Measurements from ENCODE around the gene KRTAP4-6. TPM values are rescaled to one million over a fixed set of nuclear protein-coding genes. Genes with fewer than 3 reads are reported as not detected.
"Not testable (repeated sequence)": the region's sequence is repeated elsewhere in the genome, so short reads cannot be mapped to it uniquely, and the experiment has no call there.

KRTAP4-6 gene
- total and polyA plus RNA-seq, 8 donors = not detected

DNA sequence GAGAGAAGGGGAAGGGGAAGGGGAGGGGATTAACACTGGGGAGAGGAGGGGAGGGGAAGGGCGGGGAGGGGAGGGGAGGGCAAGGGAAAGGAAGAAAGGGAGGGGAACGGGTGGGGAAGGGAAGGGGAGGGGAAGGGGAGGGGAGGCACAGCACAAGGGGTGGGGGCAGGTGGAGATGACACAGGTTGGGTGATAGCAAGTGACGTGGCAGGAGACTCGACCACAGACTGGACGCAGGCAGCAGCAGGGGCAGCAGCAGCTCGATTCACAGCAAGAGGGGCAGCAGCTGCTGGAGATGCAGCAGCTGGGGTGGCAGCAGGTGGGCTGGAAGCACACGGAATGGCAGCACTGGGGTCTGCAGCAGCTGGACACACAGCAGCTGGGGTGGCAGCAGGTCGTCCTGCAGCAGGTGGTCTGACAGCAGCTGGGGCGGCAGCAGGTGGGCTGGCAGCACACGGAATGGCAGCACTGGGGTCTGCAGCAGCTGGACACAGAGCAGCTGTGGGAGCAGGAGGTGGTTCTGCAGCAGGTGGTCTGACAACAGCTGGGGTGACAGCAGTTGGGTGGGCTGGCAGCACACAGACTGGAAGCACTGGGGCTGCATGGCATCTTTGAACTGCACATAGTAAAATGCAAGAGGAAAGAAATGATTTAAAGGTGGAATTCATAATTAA lies 38.6 kb downstream of the KRTAP4-6 start, which contains the start of gene KRTAP4-16:
Gene KRTAP4-16 (minus strand): TSS at position 624 of the 674 bp plus-strand sequence. CDS start 0 bp downstream, at position 624.
- Histone ChIP-seq H3K9me3 (no peaks in the 10 kb centered on the region), H3K4me3 (no peak within 1 kb of the TSS), H3K27ac (no peak within 1 kb of the TSS), H3K27me3 (no peaks in the 10 kb centered on the region), H3K4me1 (no peaks in the 10 kb centered on the region), H3K36me3 (no peaks in the 10 kb centered on the region)
- 37 to 44% methylated on average over 8 to 9 of the region's 10 CpGs for WGBS, 2 donors
- TF ChIP-seq, protein P1, sequence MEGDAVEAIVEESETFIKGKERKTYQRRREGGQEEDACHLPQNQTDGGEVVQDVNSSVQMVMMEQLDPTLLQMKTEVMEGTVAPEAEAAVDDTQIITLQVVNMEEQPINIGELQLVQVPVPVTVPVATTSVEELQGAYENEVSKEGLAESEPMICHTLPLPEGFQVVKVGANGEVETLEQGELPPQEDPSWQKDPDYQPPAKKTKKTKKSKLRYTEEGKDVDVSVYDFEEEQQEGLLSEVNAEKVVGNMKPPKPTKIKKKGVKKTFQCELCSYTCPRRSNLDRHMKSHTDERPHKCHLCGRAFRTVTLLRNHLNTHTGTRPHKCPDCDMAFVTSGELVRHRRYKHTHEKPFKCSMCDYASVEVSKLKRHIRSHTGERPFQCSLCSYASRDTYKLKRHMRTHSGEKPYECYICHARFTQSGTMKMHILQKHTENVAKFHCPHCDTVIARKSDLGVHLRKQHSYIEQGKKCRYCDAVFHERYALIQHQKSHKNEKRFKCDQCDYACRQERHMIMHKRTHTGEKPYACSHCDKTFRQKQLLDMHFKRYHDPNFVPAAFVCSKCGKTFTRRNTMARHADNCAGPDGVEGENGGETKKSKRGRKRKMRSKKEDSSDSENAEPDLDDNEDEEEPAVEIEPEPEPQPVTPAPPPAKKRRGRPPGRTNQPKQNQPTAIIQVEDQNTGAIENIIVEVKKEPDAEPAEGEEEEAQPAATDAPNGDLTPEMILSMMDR (IDR thresholded peaks at IDR 0.05) = no peak
- intact Hi-C loops (cut with DNase I) = no loop called here
- FAIRE-seq (no peak), ATAC-seq (no peak), DNase-seq (no peak)

DNA sequence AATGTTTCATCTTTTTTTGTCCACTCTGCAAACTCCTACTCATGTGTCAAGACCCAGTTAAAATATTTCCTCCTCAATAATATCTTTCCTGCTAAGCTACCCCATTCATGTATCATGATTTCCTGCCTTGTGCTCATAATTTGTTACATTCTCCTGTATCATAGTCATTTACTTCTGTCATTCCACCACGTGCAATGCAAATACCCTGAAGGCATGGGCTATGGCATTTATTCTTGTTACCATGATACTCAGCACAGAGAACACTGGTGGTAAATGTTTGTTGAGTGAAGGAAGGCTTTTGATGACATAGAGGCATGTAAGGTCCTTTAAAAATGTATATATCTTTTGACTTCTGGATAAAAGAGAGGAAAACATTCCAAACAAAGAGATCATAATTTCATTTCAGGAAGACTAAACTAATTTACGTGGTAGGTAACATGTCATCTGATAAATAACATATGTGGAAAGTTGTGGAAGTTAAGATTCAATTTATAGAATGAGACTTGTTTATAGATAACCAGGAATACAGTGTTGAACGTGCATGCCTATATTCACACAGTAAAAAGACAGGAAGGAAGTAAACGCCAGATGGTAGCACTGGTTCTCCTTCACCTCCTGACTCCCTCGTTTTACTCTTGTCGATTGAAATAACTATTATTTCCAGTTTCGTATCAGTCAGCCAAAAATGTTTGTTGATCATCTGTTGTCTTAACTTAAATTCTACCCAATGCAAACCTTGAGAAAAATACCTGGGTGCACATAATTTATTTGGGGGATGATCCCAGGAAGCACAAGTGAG lies 40.5 kb downstream of the KRTAP4-6 start:
- not testable (repeated sequence) for H3K27ac ChIP-seq, ATAC-seq
- WGBS, 2 donors = 45 to 50% methylated on average over 7 of the region's 7 CpGs

DNA sequence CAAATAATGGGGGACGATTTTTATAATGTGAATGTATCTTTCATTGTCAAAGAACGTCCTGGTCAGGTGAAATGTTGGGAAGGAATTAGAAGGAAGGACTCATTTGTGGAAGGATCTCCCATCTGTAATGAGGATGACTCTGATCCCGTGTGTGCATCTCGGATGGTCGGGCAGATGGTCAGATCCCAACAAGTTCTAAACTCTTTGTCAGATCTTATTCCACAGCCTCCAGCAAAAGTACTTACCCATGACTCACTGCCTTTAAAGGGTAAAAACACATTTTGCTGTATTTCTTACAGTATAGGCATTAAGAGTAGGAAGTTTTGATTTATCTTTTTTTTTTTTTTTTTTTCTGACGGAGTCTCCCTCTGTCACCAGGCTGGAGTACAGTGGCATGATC lies 41.9 kb downstream of the KRTAP4-6 start:
- Histone ChIP-seq H3K4me1 (no peaks in the 10 kb centered on the region), H3K9me3 (no peaks in the 10 kb centered on the region), H3K27ac (no peak overlapping the region), H3K27me3 (no peaks in the 10 kb centered on the region), H3K4me3 (no peak overlapping the region), H3K36me3 (no peaks in the 10 kb centered on the region)
- FAIRE-seq (no peak), ATAC-seq (no peak), DNase-seq (no peak)
- 54 to 56% methylated on average over 6 of the region's 6 CpGs for WGBS, 2 donors
- intact Hi-C loops (cut with DNase I) = no loop called here
- TF ChIP-seq, protein P1 (IDR thresholded peaks at IDR 0.05) = no peak

More for the DNA sequence above, 40.5 kb downstream of the KRTAP4-6 start:
- DNase-seq; H3K36me3 ChIP-seq; H3K9me3 ChIP-seq; FAIRE-seq; H3K27me3 ChIP-seq; intact Hi-C loops (cut with DNase I); H3K4me3 ChIP-seq; H3K4me1 ChIP-seq: not testable (repeated sequence)

DNA sequence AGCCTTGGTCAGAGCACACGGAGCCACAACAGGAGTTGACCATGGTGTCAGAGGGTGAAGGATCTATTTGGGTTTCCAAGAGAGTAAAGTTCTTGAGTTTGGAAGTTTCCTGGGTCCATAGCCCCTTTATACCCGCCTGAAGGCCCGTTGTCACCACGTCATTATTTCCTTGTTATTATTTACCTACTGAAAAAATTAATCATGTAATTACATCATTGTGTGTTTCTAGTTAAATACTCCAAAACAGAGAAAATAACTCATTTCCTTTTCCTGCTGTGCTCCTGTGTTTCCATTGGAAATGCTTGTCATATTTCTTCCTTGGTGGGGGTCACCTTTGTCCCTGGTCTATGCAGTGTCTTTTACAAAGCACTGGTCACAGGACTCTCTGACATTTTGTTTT lies 42.3 kb downstream of the KRTAP4-6 start, which contains the start of gene KRTAP4-8:
Gene KRTAP4-8 (minus strand): TSS at position 101 of the 400 bp plus-strand sequence. CDS start 58 bp downstream, at position 43.
- Histone ChIP-seq H3K36me3 (no peaks in the 10 kb centered on the region), H3K9me3 (no peaks in the 10 kb centered on the region), H3K27ac (no peak within 1 kb of the TSS), H3K4me3 (no peak within 1 kb of the TSS), H3K27me3 (no peaks in the 10 kb centered on the region), H3K4me1 (no peaks in the 10 kb centered on the region)
- WGBS, 2 donors = 24 to 28% methylated on average over 4 of the region's 4 CpGs
- no peak for ATAC-seq
- no peak for DNase-seq
- FAIRE-seq = no peak
- intact Hi-C loops (cut with DNase I) = no loop called here
- TF ChIP-seq, protein P1 (IDR thresholded peaks at IDR 0.05) = no peak

DNA sequence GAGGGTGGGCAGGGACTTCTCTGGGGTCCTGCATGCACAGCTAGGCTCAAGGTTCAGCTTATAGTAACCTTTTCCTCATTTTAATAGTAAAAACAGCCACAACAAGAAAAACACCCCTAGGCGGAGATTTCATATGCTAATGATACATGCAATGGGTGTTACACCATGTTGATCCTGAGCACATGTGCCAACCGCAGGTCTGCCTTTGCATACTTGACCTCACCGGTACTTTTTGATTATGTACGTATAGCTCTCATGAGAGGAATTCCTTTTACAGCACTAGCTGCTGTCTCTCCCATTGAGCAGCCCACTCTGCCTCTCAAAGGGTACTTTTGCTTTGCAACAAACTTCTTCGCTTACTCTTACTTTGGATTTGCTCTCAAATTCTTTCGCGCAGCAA lies 44.3 kb downstream of the KRTAP4-6 start:
- H3K36me3 ChIP-seq = no peaks in the 10 kb centered on the region
- TF ChIP-seq, protein P1 (IDR thresholded peaks at IDR 0.05) = no peak
- no peak overlapping the region for H3K27ac ChIP-seq
- no peak for DNase-seq
- no peak for FAIRE-seq
- no peaks in the 10 kb centered on the region for H3K9me3 ChIP-seq
- intact Hi-C loops (cut with DNase I) = no loop called here
- no peak overlapping the region for H3K4me3 ChIP-seq
- no peaks in the 10 kb centered on the region for H3K4me1 ChIP-seq
- ATAC-seq = no peak
- no peaks in the 10 kb centered on the region for H3K27me3 ChIP-seq
- WGBS, 2 donors = 72 to 81% methylated on average over 7 of the region's 7 CpGs

Other genes starting within 250 kb of the KRTAP4-6 start
Only the 30 nearest of the 39 such genes appear.
- not detected for gene KRTAP3-3, start 146.4 kb downstream of the KRTAP4-6 start, total RNA-seq
- gene KRTAP3-3, start 146.4 kb downstream of the KRTAP4-6 start, polyA plus RNA-seq = under 1 TPM in 1 of 2 donors, not detected in 1; 0.30 TPM
- not detected for gene KRTAP3-2, start 140.6 kb downstream of the KRTAP4-6 start, total RNA-seq
- not detected for gene KRTAP3-2, start 140.6 kb downstream of the KRTAP4-6 start, polyA plus RNA-seq
- gene KRTAP3-1, start 131.4 kb downstream of the KRTAP4-6 start, total RNA-seq = not detected
- under 1 TPM in 1 of 2 donors, not detected in 1; 0.19 TPM for gene KRTAP3-1, start 131.4 kb downstream of the KRTAP4-6 start, polyA plus RNA-seq
- gene KRTAP1-5, start 113.3 kb downstream of the KRTAP4-6 start, total RNA-seq = not detected
- not detected for gene KRTAP1-5, start 113.3 kb downstream of the KRTAP4-6 start, polyA plus RNA-seq
- not detected for gene KRTAP1-4, start 110.3 kb downstream of the KRTAP4-6 start, total RNA-seq
- gene KRTAP1-4, start 110.3 kb downstream of the KRTAP4-6 start, polyA plus RNA-seq = not detected
- not detected for gene KRTAP1-3, start 105.7 kb downstream of the KRTAP4-6 start, total RNA-seq
- not detected for gene KRTAP1-3, start 105.7 kb downstream of the KRTAP4-6 start, polyA plus RNA-seq
- gene KRTAP1-1, start 99.1 kb downstream of the KRTAP4-6 start, total RNA-seq = under 1 TPM in 3 of 6 donors, not detected in 3; 0.16 to 0.46 (median 0.31) TPM
- under 1 TPM in 1 of 2 donors, not detected in 1; 0.68 TPM for gene KRTAP1-1, start 99.1 kb downstream of the KRTAP4-6 start, polyA plus RNA-seq
- not detected for gene KRTAP2-1, start 93.2 kb downstream of the KRTAP4-6 start, total RNA-seq
- gene KRTAP2-1, start 93.2 kb downstream of the KRTAP4-6 start, polyA plus RNA-seq = not detected
- gene KRTAP2-2, start 85.3 kb downstream of the KRTAP4-6 start, total RNA-seq = not detected
- not detected for gene KRTAP2-2, start 85.3 kb downstream of the KRTAP4-6 start, polyA plus RNA-seq
- not detected for gene KRTAP2-3, start 80.4 kb downstream of the KRTAP4-6 start, total RNA-seq
- not detected for gene KRTAP2-3, start 80.4 kb downstream of the KRTAP4-6 start, polyA plus RNA-seq
- not detected for gene KRTAP2-4, start 74.7 kb downstream of the KRTAP4-6 start, total RNA-seq
- gene KRTAP2-4, start 74.7 kb downstream of the KRTAP4-6 start, polyA plus RNA-seq = not detected
- not detected for gene KRTAP4-7, start 56.4 kb downstream of the KRTAP4-6 start, total RNA-seq
- gene KRTAP4-7, start 56.4 kb downstream of the KRTAP4-6 start, polyA plus RNA-seq = not detected
- not detected for gene KRTAP4-8, start 42.4 kb downstream of the KRTAP4-6 start, total RNA-seq
- gene KRTAP4-8, start 42.4 kb downstream of the KRTAP4-6 start, polyA plus RNA-seq = not detected
- not detected for gene KRTAP4-16, start 38.3 kb downstream of the KRTAP4-6 start, total RNA-seq
- not detected for gene KRTAP4-16, start 38.3 kb downstream of the KRTAP4-6 start, polyA plus RNA-seq
- gene KRTAP4-9, start 35.2 kb downstream of the KRTAP4-6 start, total RNA-seq = not detected
- gene KRTAP4-9, start 35.2 kb downstream of the KRTAP4-6 start, polyA plus RNA-seq = not detected
- not detected for gene KRTAP4-11, start 22.2 kb downstream of the KRTAP4-6 start, total RNA-seq
- gene KRTAP4-11, start 22.2 kb downstream of the KRTAP4-6 start, polyA plus RNA-seq = not detected
- gene KRTAP4-12, start 16.4 kb downstream of the KRTAP4-6 start, total RNA-seq = not detected
- not detected for gene KRTAP4-12, start 16.4 kb downstream of the KRTAP4-6 start, polyA plus RNA-seq
- gene KRTAP4-5, start 9.3 kb upstream of the KRTAP4-6 start, total RNA-seq = not detected
- not detected for gene KRTAP4-5, start 9.3 kb upstream of the KRTAP4-6 start, polyA plus RNA-seq
- not detected for gene KRTAP4-4, start 20.2 kb upstream of the KRTAP4-6 start, total RNA-seq
- not detected for gene KRTAP4-4, start 20.2 kb upstream of the KRTAP4-6 start, polyA plus RNA-seq
- not detected for gene KRTAP4-3, start 27.7 kb upstream of the KRTAP4-6 start, total RNA-seq
- gene KRTAP4-3, start 27.7 kb upstream of the KRTAP4-6 start, polyA plus RNA-seq = not detected
- not detected for gene KRTAP4-2, start 37.7 kb upstream of the KRTAP4-6 start, total RNA-seq
- gene KRTAP4-2, start 37.7 kb upstream of the KRTAP4-6 start, polyA plus RNA-seq = not detected
- not detected for gene KRTAP4-1, start 44.4 kb upstream of the KRTAP4-6 start, total RNA-seq
- gene KRTAP4-1, start 44.4 kb upstream of the KRTAP4-6 start, polyA plus RNA-seq = not detected
- not detected for gene KRTAP9-1, start 49.3 kb upstream of the KRTAP4-6 start, total RNA-seq
- gene KRTAP9-1, start 49.3 kb upstream of the KRTAP4-6 start, polyA plus RNA-seq = not detected
- gene KRTAP9-2, start 86.1 kb upstream of the KRTAP4-6 start, total RNA-seq = not detected
- gene KRTAP9-2, start 86.1 kb upstream of the KRTAP4-6 start, polyA plus RNA-seq = not detected
- not detected for gene KRTAP9-3, start 91.9 kb upstream of the KRTAP4-6 start, total RNA-seq
- not detected for gene KRTAP9-3, start 91.9 kb upstream of the KRTAP4-6 start, polyA plus RNA-seq
- not detected for gene KRTAP9-8, start 97.5 kb upstream of the KRTAP4-6 start, total RNA-seq
- not detected for gene KRTAP9-8, start 97.5 kb upstream of the KRTAP4-6 start, polyA plus RNA-seq
- not detected for gene KRTAP9-4, start 109.1 kb upstream of the KRTAP4-6 start, total RNA-seq
- gene KRTAP9-4, start 109.1 kb upstream of the KRTAP4-6 start, polyA plus RNA-seq = not detected
- gene KRTAP9-9, start 114.8 kb upstream of the KRTAP4-6 start, total RNA-seq = not detected
- gene KRTAP9-9, start 114.8 kb upstream of the KRTAP4-6 start, polyA plus RNA-seq = not detected
- gene KRTAP9-6, start 124.8 kb upstream of the KRTAP4-6 start, total RNA-seq = not detected
- gene KRTAP9-6, start 124.8 kb upstream of the KRTAP4-6 start, polyA plus RNA-seq = not detected
- not detected for gene KRTAP9-7, start 135.2 kb upstream of the KRTAP4-6 start, total RNA-seq
- gene KRTAP9-7, start 135.2 kb upstream of the KRTAP4-6 start, polyA plus RNA-seq = not detected